SK-N-SH (cell line): ENCODE results near the gene WDR3. TPM values are rescaled to one million over a fixed set of nuclear protein-coding genes. Genes with fewer than 3 reads are reported as not detected.

ENCODE experiments used
- CTCF ChIA-PET: fragments of 300-600, 350-600 bp; formaldehyde crosslinking; extraction: SDS; loops from one replicate; lab custom pipeline; 2021; lab: Yijun Ruan, JAX
- POLR2A ChIA-PET: fragments of 350-600 bp; sonication (Branson Sonifier 250); formaldehyde crosslinking; extraction: SDS; loops from one replicate; lab custom pipeline; 2020; ENCODE audit warnings: antibody characterized with exemption, inconsistent platforms; lab: Yijun Ruan, JAX
- DNase-seq: peaks from one replicate; pipeline ENCODE4 v3.0.0; 2012
- H2AFZ ChIP-seq: fragments of 200-600 bp; sonication (generic); 2 replicates; pipeline ENCODE4 v1.8.1; 2016; ENCODE audit warnings: antibody characterized with exemption, mild to moderate bottlenecking, low read depth
- H3F3A ChIP-seq: fragments of 200-600 bp; sonication (generic); replicated peaks from 2 replicates; pipeline ENCODE3; 2016; ENCODE audit warnings: antibody characterized with exemption, mild to moderate bottlenecking; ENCODE audit not compliant: insufficient read depth
- H3K27ac ChIP-seq, 2 experiments: fragments of 200-500 bp in 1 of 2; fragments of 200-600 bp in 1 of 2; sonication (Bioruptor generic) in 1 of 2; sonication (generic), shearing (Covaris generic) in 1 of 2; 2 replicates each; pipeline versions ENCODE4 v1.5.1 to v1.6.1; 2014 to 2016; ENCODE audit warnings: low read depth in 2 of 2, inconsistent platforms in 1 of 2, low read length in 1 of 2, mild to moderate bottlenecking in 1 of 2, mixed read lengths in 1 of 2
- H3K27me3 ChIP-seq: fragments of 200-600 bp; sonication (generic), shearing (Covaris generic); 2 replicates; pipeline ENCODE4 v1.6.1; 2016; ENCODE audit warnings: mixed run types; ENCODE audit not compliant: insufficient read depth
- H3K36me3 ChIP-seq, 2 experiments: fragments of 200-500 bp in 1 of 2; fragments of 200-600 bp in 1 of 2; sonication (Bioruptor generic) in 1 of 2; sonication (generic) in 1 of 2; replicated peaks in 1 of 2; 2 replicates each; pipeline versions ENCODE3 to v1.5.1; 2014 to 2016; ENCODE audit warnings: low read length in 1 of 2, mild to moderate bottlenecking in 1 of 2; ENCODE audit not compliant: insufficient read depth in 2 of 2, control insufficient read depth in 1 of 2
- H3K4me1 ChIP-seq, 2 experiments: fragments of 200-500 bp in 1 of 2; fragments of 200-600 bp in 1 of 2; sonication (Bioruptor generic) in 1 of 2; sonication (generic), shearing (Covaris generic) in 1 of 2; 2 replicates each; pipeline versions ENCODE4 v1.5.1 to v1.6.1; 2014 to 2016; ENCODE audit warnings: low read depth in 1 of 2, low read length in 1 of 2, mixed run types in 1 of 2; ENCODE audit not compliant: insufficient read depth in 2 of 2, control insufficient read depth in 1 of 2
- H3K4me2 ChIP-seq: fragments of 200-600 bp; sonication (generic), shearing (Covaris generic); 2 replicates; pipeline ENCODE4 v1.6.1; 2017; ENCODE audit warnings: mixed run types
- H3K4me3 ChIP-seq, 2 experiments: fragments of 200-500 bp in 1 of 2; fragments of 200-600 bp in 1 of 2; sonication (Bioruptor generic) in 1 of 2; sonication (generic), shearing (Covaris generic) in 1 of 2; 2 replicates each; pipeline versions ENCODE4 v1.5.1 to v1.8.1; 2014 to 2016; ENCODE audit warnings: low read depth in 2 of 2, inconsistent platforms in 1 of 2, low read length in 1 of 2, mild to moderate bottlenecking in 1 of 2, mixed read lengths in 1 of 2, moderate library complexity in 1 of 2
- H3K79me2 ChIP-seq: fragments of 200-600 bp; sonication (generic); 2 replicates; pipeline ENCODE4 v1.8.1; 2017; ENCODE audit warnings: mild to moderate bottlenecking; ENCODE audit not compliant: insufficient read depth
- H3K9ac ChIP-seq: fragments of 200-600 bp; sonication (generic); 2 replicates; pipeline ENCODE4 v1.6.1; 2017; ENCODE audit warnings: mixed run types
- H3K9me2 ChIP-seq: fragments of 200-600 bp; sonication (generic); 2 replicates; pipeline ENCODE4 v1.6.1; 2017; ENCODE audit warnings: mixed run types
- H3K9me3 ChIP-seq: fragments of 200-600 bp; sonication (generic); 2 replicates; pipeline ENCODE4 v1.6.1; 2017; ENCODE audit warnings: mixed run types, mild to moderate bottlenecking, moderate library complexity
- H4K20me1 ChIP-seq: fragments of 200-600 bp; sonication (generic); 2 replicates; pipeline ENCODE4 v1.6.1; 2017; ENCODE audit warnings: mild to moderate bottlenecking, mixed run types; ENCODE audit not compliant: insufficient read depth
- CTCF ChIP-seq: fragments of 200-600 bp; sonication (generic); IDR thresholded peaks from 2 replicates; pipeline ENCODE4 v1.6.1; 2017; ENCODE audit warnings: antibody characterized with exemption, mild to moderate bottlenecking, moderate library complexity
- EP300 ChIP-seq, 2 experiments: IDR thresholded peaks; 2 replicates each; pipeline versions ENCODE4 v1.4.0 to v1.6.1; 2012; ENCODE audit warnings: borderline replicate concordance in 1 of 2, low read depth in 1 of 2, low read length in 1 of 2
- IRF3 ChIP-seq: fragments of 150-350 bp; IDR thresholded peaks from 2 replicates; pipeline ENCODE4 v1.6.1; 2016; ENCODE audit warnings: mild to moderate bottlenecking, low read depth, low read length
- JUND ChIP-seq: IDR thresholded peaks from 2 replicates; pipeline ENCODE4 v1.4.0; 2012
- MAX ChIP-seq: IDR thresholded peaks from 2 replicates; pipeline ENCODE4 v1.4.0; 2012; ENCODE audit warnings: low read depth
- NFIC ChIP-seq: IDR thresholded peaks from 2 replicates; pipeline ENCODE4 v1.4.0; 2012; ENCODE audit warnings: borderline replicate concordance
- NRF1 ChIP-seq: IDR thresholded peaks from 2 replicates; pipeline ENCODE4 v1.6.1; 2012; ENCODE audit warnings: low read depth, mild to moderate bottlenecking, low read length
- PBX3 ChIP-seq: IDR thresholded peaks from 2 replicates; pipeline ENCODE4; 2012
- RAD21 ChIP-seq: IDR thresholded peaks from 2 replicates; pipeline ENCODE4 v1.6.1; 2012; ENCODE audit warnings: mild to moderate bottlenecking, low read length
- RCOR1 ChIP-seq: fragments of 150-350 bp; IDR thresholded peaks from 2 replicates; pipeline ENCODE4 v1.6.1; 2017; ENCODE audit warnings: antibody characterized with exemption, low read length
- SMC3 ChIP-seq: IDR thresholded peaks from 2 replicates; pipeline ENCODE4 v1.6.1; 2012; ENCODE audit warnings: low read depth, low read length, improper control_type of control experiment
- TAF1 ChIP-seq: IDR thresholded peaks from 2 replicates; pipeline ENCODE4 v1.6.1; 2012; ENCODE audit warnings: low read depth, mild to moderate bottlenecking, low read length, moderate library complexity, borderline replicate concordance
- TCF12 ChIP-seq: IDR thresholded peaks from 2 replicates; pipeline ENCODE4 v1.4.0; 2012
- USF1 ChIP-seq: IDR thresholded peaks from 2 replicates; pipeline ENCODE4 v1.4.0; 2012; ENCODE audit warnings: low read depth, borderline replicate concordance
- YY1 ChIP-seq: IDR thresholded peaks from 2 replicates; pipeline ENCODE4 v1.4.0; 2012; ENCODE audit warnings: low read depth, mild to moderate bottlenecking
- ZBTB33 ChIP-seq: IDR thresholded peaks from 2 replicates; pipeline ENCODE4 v1.4.0; 2012; ENCODE audit warnings: low read depth, borderline replicate concordance
- WGBS: methylation state at CpG from one replicate; pipeline ENCODE4 v1.1.6; 2017; ENCODE audit warnings: low lambda C conversion rate; 5-methylcytosine and 5-hydroxymethylcytosine counted together
- polyA plus RNA-seq, 3 experiments: library from polyadenylated mRNA; depleted of rRNA; stranded (reverse); fragments of >200 nt; gene quantifications; 2 replicates each; pipeline ENCODE4 v1.2.3, GENCODE V29; 2012

WDR3 gene
- polyA plus RNA-seq, 1 of the 3 experiments (the other 2 are of a cell fraction) = 26.9 TPM

- Histone ChIP-seq H3K27ac (no peak overlapping the region), H3K9me3 (no peaks in the 10 kb centered on the region), H3F3A (peaks cover 9% of the 10 kb centered on the region), H4K20me1 (peaks cover 42% of the 10 kb centered on the region), H2AFZ (no peak overlapping the region), H3K36me3 (peaks cover 6 to 12% of the 10 kb centered on the region in 2 experiments), H3K79me2 (peaks cover 92% of the 10 kb centered on the region), H3K9ac (no peak overlapping the region), H3K9me2 (no peaks in the 10 kb centered on the region), H3K4me2 (no peak overlapping the region), H3K4me3 (no peak overlapping the region), H3K4me1 (peaks cover 10 to 12% of the 10 kb centered on the region in 2 experiments; a peak in 3 of 4 replicates), H3K27me3 (no peaks in the 10 kb centered on the region)
- ChIA-PET CTCF (interaction anchor here (0.7 to 2.5 kb wide), 3 partner anchors 8 to 32 kb away, joined by 3 to 9 read pairs (median 3); no protein-coding TSS in a partner anchor), POLR2A (no interaction called here)
- 98% methylated on average over 3 of the region's 3 CpGs for WGBS
- no peak for DNase-seq
- no peak for TF ChIP-seq RAD21
- TF ChIP-seq NRF1 = no peak
- TF ChIP-seq CTCF = no peak
- no peak for TF ChIP-seq JUND
- TF ChIP-seq SMC3 = no peak
- no peak for TF ChIP-seq NFIC
- no peak for TF ChIP-seq USF1
- TF ChIP-seq IRF3 = no peak
Measured at GRCh38 chr1:117925981-117926380, 3.6 kb upstream of the WDR3 start.

- Histone ChIP-seq H3K36me3 (peaks cover 9 to 17% of the 10 kb centered on the region in 2 experiments), H3F3A (peaks cover 9% of the 10 kb centered on the region), H4K20me1 (peaks cover 43% of the 10 kb centered on the region), H3K27ac (peak overlapping the region; percentile 65 to 85), H3K4me3 (peak overlapping the region; percentile 88 to 100), H3K4me2 (peak overlapping the region; percentile 84), H3K9me3 (no peaks in the 10 kb centered on the region), H3K9me2 (no peaks in the 10 kb centered on the region), H3K4me1 (peaks cover 14 to 16% of the 10 kb centered on the region in 2 experiments; a peak in 3 of 4 replicates), H3K79me2 (peaks cover 95% of the 10 kb centered on the region), H2AFZ (peak overlapping the region; percentile 71; the same call in 1 of the 2 replicates), H3K27me3 (no peaks in the 10 kb centered on the region), H3K9ac (peak overlapping the region; percentile 75)
- 0% methylated on average over 3 of the region's 24 CpGs for WGBS
- CTCF ChIA-PET = interaction anchor here (0.7 to 1.8 kb wide), 7 partner anchors 9 to 415 kb away, joined by 3 to 11 read pairs (median 4); no protein-coding TSS in a partner anchor
- POLR2A ChIA-PET = interaction anchor here (0.8 to 1.0 kb wide), 3 partner anchors 11 to 33 kb away, joined by 3 to 5 read pairs (median 4); no protein-coding TSS in a partner anchor
- DNase-seq = peak; percentile 64
- TF ChIP-seq RAD21 (peak; percentile 34), EP300 (IDR thresholded peaks at IDR 0.05; ENCODE audit: borderline replicate concordance in 1 of 2, low read depth in 1 of 2, low read length in 1 of 2) (no peak), MAX (0 out of 2 replicates have a peak, but pooled peaks have one; percentile 20), CTCF (peak; percentile 28), RCOR1 (no peak), TCF12 (no peak), PBX3 (peak; percentile 28; the same call in 1 of the 2 replicates), TAF1 (no peak), YY1 (no peak), SMC3 (no peak), ZBTB33 (no peak)
Measured at GRCh38 chr1:117928881-117929342, 627 bp upstream of the WDR3 start.
